Kidney (tissue), 22 donors: ENCODE data around the gene MAF. TPM values are rescaled to one million over a fixed set of nuclear protein-coding genes. Genes with fewer than 3 reads are reported as not detected.

Experiments used
- DNase-seq, 5 donors: peaks; one replicate each; pipeline ENCODE4 v3.0.0-alpha.2; 2013 to 2020
- FAIRE-seq: peaks from 2 replicates; lab custom pipeline; 2012; peaks lifted over from hg19 to GRCh38; lab: Jason Lieb, UNC
- H3K27ac ChIP-seq, 2 donors: one replicate each; pipeline ENCODE4 v1.7.0; 2013; ENCODE audit warnings: low read depth in 2 of 2, low read length in 2 of 2, inconsistent platforms in 1 of 2
- H3K27me3 ChIP-seq: one replicate; pipeline ENCODE4 v1.7.1; 2013; ENCODE audit warnings: low read length, inconsistent platforms; ENCODE audit not compliant: control insufficient read depth, insufficient read depth
- H3K36me3 ChIP-seq, 3 donors: one replicate each; pipeline versions ENCODE4 v1.7.0 to v1.7.1; 2013; ENCODE audit warnings: low read length in 3 of 3, control low read depth in 1 of 3, inconsistent platforms in 1 of 3; ENCODE audit not compliant: insufficient read depth in 3 of 3, control insufficient read depth in 2 of 3
- H3K4me1 ChIP-seq, 3 donors: one replicate each; pipeline versions ENCODE4 v1.7.0 to v1.7.1; 2013; ENCODE audit warnings: low read length in 3 of 3, inconsistent platforms in 1 of 3, low read depth in 1 of 3; ENCODE audit not compliant: control insufficient read depth in 2 of 3, insufficient read depth in 2 of 3
- H3K4me3 ChIP-seq, 3 donors: one replicate each; pipeline versions ENCODE4 v1.7.0 to v1.8.1; 2013; ENCODE audit warnings: low read length in 3 of 3, control low read depth in 1 of 3, inconsistent platforms in 1 of 3
- H3K9ac ChIP-seq, 3 donors: one replicate each; pipeline versions ENCODE4 v1.7.0 to v1.7.1; 2013; ENCODE audit warnings: low read length in 3 of 3, control low read depth in 1 of 3, inconsistent platforms in 1 of 3
- H3K9me3 ChIP-seq, 3 donors: one replicate each; pipeline versions ENCODE4 v1.7.0 to v1.7.1; 2013; ENCODE audit warnings: low read length in 3 of 3, control low read depth in 1 of 3, inconsistent platforms in 1 of 3; ENCODE audit not compliant: control insufficient read depth in 2 of 3, insufficient read depth in 1 of 3
- CTCF ChIP-seq: IDR thresholded peaks from 3 replicates; pipeline ENCODE4 v1.5.1; 2012; ENCODE audit warnings: mild to moderate bottlenecking, moderate library complexity, borderline replicate concordance; ENCODE audit not compliant: insufficient read depth; ENCODE audit errors: extremely low read depth
- intact Hi-C: fragments of 100-400 bp; cut with DNase I; formaldehyde crosslinking; loops from one replicate; pipeline ENCODE4 v1.11.1; 2022
- long read RNA-seq, 10 donors: library from polyadenylated mRNA in 1 of 10; unstranded in 1 of 10; transcript quantifications; one replicate each; pipeline ENCODE4 v2.0.0 and lab custom pipeline, GENCODE V29; 2021 to 2026
- polyA plus RNA-seq: library from polyadenylated mRNA; stranded (reverse); fragments of 350-450 nt; fragmentation: Illumina TruSeq; extraction: RNeasy Lipid Tissue Mini Kit (QIAGEN cat#74804); gene quantifications from one replicate; pipeline ENCODE4 v1.2.3, GENCODE V29; 2014; ENCODE audit warnings: low read depth, low replicate concordance; ENCODE audit not compliant: insufficient read depth
- total RNA-seq: library from RNA; stranded (reverse); fragmentation: NEBNext Ultra II Directional; extraction: Animal tissue kit (Norgen Biotek cat#: 25700); gene quantifications from one replicate; pipeline ENCODE4 v1.2.1, GENCODE V29; 2021
- donor health status: control.
- donor health status: control.
- donor health status: control.
- donor health status: control.
- donor health status: control.
- donor health status: DM: yes; HTN: yes; CAD: no.
- donor health status: Normal renal cell carcinoma (clear cell type).

MAF gene
- total RNA-seq = 70.1 TPM
- 47.1 TPM for polyA plus RNA-seq
- long read RNA-seq, donor 1, full-length matches to known transcripts = 132 of 132 reads
- long read RNA-seq, donor 1, partial matches to known transcripts = 0 of 132 reads
- long read RNA-seq, donor 1, other reads (novel, unspliced or antisense) = 0 of 132 reads
- long read RNA-seq, donor 2, full-length matches to known transcripts = 190 of 190 reads
- long read RNA-seq, donor 2, partial matches to known transcripts = 0 of 190 reads
- long read RNA-seq, donor 2, other reads (novel, unspliced or antisense) = 0 of 190 reads
- long read RNA-seq, donor 3, full-length matches to known transcripts = 230 of 230 reads
- long read RNA-seq, donor 3, partial matches to known transcripts = 0 of 230 reads
- long read RNA-seq, donor 3, other reads (novel, unspliced or antisense) = 0 of 230 reads
- long read RNA-seq, donor 4, full-length matches to known transcripts = 131 of 131 reads
- long read RNA-seq, donor 4, partial matches to known transcripts = 0 of 131 reads
- long read RNA-seq, donor 4, other reads (novel, unspliced or antisense) = 0 of 131 reads
- long read RNA-seq, donor 5, full-length matches to known transcripts = 14 of 14 reads
- long read RNA-seq, donor 5, partial matches to known transcripts = 0 of 14 reads
- long read RNA-seq, donor 5, other reads (novel, unspliced or antisense) = 0 of 14 reads
- long read RNA-seq, donor 6, full-length matches to known transcripts = 101 of 101 reads
- long read RNA-seq, donor 6, partial matches to known transcripts = 0 of 101 reads
- long read RNA-seq, donor 6, other reads (novel, unspliced or antisense) = 0 of 101 reads
- long read RNA-seq, donor 7, full-length matches to known transcripts = 26 of 29 reads
- long read RNA-seq, donor 7, partial matches to known transcripts = 0 of 29 reads
- long read RNA-seq, donor 7, other reads (novel, unspliced or antisense) = 3 of 29 reads
- long read RNA-seq, donor 8, full-length matches to known transcripts = 135 of 135 reads
- long read RNA-seq, donor 8, partial matches to known transcripts = 0 of 135 reads
- long read RNA-seq, donor 8, other reads (novel, unspliced or antisense) = 0 of 135 reads
- long read RNA-seq, donor 9, full-length matches to known transcripts = 81 of 81 reads
- long read RNA-seq, donor 9, partial matches to known transcripts = 0 of 81 reads
- long read RNA-seq, donor 9, other reads (novel, unspliced or antisense) = 0 of 81 reads
- long read RNA-seq, donor 10, full-length matches to known transcripts = 208 of 208 reads
- long read RNA-seq, donor 10, partial matches to known transcripts = 0 of 208 reads
- long read RNA-seq, donor 10, other reads (novel, unspliced or antisense) = 0 of 208 reads

- Histone ChIP-seq H3K9me3 (no peaks in the 10 kb centered on the region), H3K4me3 (peak within 1 kb of the TSS; percentile 82 to 86 (median 83)), H3K27me3 (no peaks in the 10 kb centered on the region), H3K9ac (peak within 1 kb of the TSS; percentile 68 to 99 (median 95)), H3K36me3 (peaks cover 0 to 3% (median 0%) of the 10 kb centered on the region in 3 donors), H3K27ac (peak within 1 kb of the TSS; percentile 98), H3K4me1 (peaks cover 0 to 3% (median 2%) of the 10 kb centered on the region in 3 donors)
- DNase-seq (peak; percentile 95 to 98 (median 95)), FAIRE-seq (peak; percentile 97)
- TF ChIP-seq CTCF = no peak
- intact Hi-C loops = no loop called here
Measured at GRCh38 chr16:79600638-79601091, at the start of gene MAF. TSS of gene MAF (minus strand) at chr16:79600737. CDS start at chr16:79599902, 835 bp downstream.

- Histone ChIP-seq H3K27ac (no peak overlapping the region), H3K9ac (no peak overlapping the region), H3K36me3 (no peaks in the 10 kb centered on the region), H3K4me3 (no peak overlapping the region), H3K27me3 (no peaks in the 10 kb centered on the region), H3K9me3 (no peaks in the 10 kb centered on the region), H3K4me1 (no peaks in the 10 kb centered on the region)
- DNase-seq (no peak), FAIRE-seq (no peak)
- intact Hi-C loops = no loop called here
- TF ChIP-seq CTCF = no peak
Measured at GRCh38 chr16:79648826-79649225, 48.3 kb upstream of the MAF start.

GRCh38 chr16:79647586-79647985, 47.0 kb upstream of the MAF start:
- FAIRE-seq = no peak
- Histone ChIP-seq H3K27me3 (no peaks in the 10 kb centered on the region), H3K4me3 (no peak overlapping the region), H3K4me1 (no peaks in the 10 kb centered on the region), H3K27ac (no peak overlapping the region), H3K9me3 (no peaks in the 10 kb centered on the region), H3K36me3 (no peaks in the 10 kb centered on the region), H3K9ac (no peak overlapping the region)
- TF ChIP-seq CTCF = no peak
- intact Hi-C loops = no loop called here
- DNase-seq = no peak
